Measurements from ENCODE around the gene IGSF21. TPM values are rescaled to one million over a fixed set of nuclear protein-coding genes. Genes with fewer than 3 reads are reported as not detected.

Gene IGSF21
- total RNA-seq, 1 experiment from 2014 or later: 5.2 TPM

GRCh38 chr1:18387307-18387706 lies 279.7 kb downstream of the IGSF21 start:
- Histone ChIP-seq H2BK15ac (ENCODE audit: low read depth, low read length) (no peak overlapping the region), H2BK5ac (ENCODE audit: insufficient read length, low read length) (no peak overlapping the region), H2AK5ac (ENCODE audit: insufficient read length, low read length) (no peak overlapping the region), H3K9me3 (ENCODE audit: control insufficient read depth, low read depth, low read length) (no peaks in the 10 kb centered on the region), H3K79me1 (ENCODE audit: insufficient read depth, low read depth, low read length, poor library complexity, severe bottlenecking) (no peaks in the 10 kb centered on the region), H3K79me2 (ENCODE audit: insufficient read depth, low read length) (no peaks in the 10 kb centered on the region), H2BK12ac (ENCODE audit: insufficient read length, low read depth, low read length) (no peak overlapping the region), H2BK120ac (ENCODE audit: low read depth, low read length, poor library complexity, severe bottlenecking) (no peak overlapping the region), H4K8ac (replicated peaks; ENCODE audit: insufficient read length, low read depth, low read length) (no peak overlapping the region), H3K27me3 (ENCODE audit: insufficient read depth, low read length) (no peaks in the 10 kb centered on the region), H3K23me2 (ENCODE audit: insufficient read length, low read depth, low read length, poor library complexity, severe bottlenecking) (no peaks in the 10 kb centered on the region), H3K27ac (ENCODE audit: insufficient read length, low read depth, low read length) (no peak overlapping the region), H3K4me1 (ENCODE audit: insufficient read depth, low read length) (peaks cover 3% of the 10 kb centered on the region; the same call in 1 of the 2 replicates), H3K4me2 (ENCODE audit: insufficient read depth, insufficient read length, low read length) (no peak overlapping the region), H2BK20ac (ENCODE audit: low read depth, low read length, poor library complexity, severe bottlenecking) (no peak overlapping the region), H3K56ac (ENCODE audit: insufficient read length, low read depth, low read length) (no peak overlapping the region), H4K20me1 (ENCODE audit: control insufficient read depth, insufficient read depth, insufficient read length) (no peaks in the 10 kb centered on the region), H4K91ac (ENCODE audit: insufficient read length, low read depth, low read length) (no peak overlapping the region), H3K14ac (ENCODE audit: insufficient read depth, low read length) (no peak overlapping the region), H4K5ac (ENCODE audit: insufficient read length, low read depth, low read length) (no peak overlapping the region), H3K4ac (ENCODE audit: low read depth, low read length) (no peak overlapping the region), H3K9ac (ENCODE audit: extremely low read depth, insufficient read length, low read length) (no peak overlapping the region), H3T11ph (ENCODE audit: low read length) (no peak overlapping the region), H3K23ac (ENCODE audit: insufficient read length, low read depth, low read length) (no peak overlapping the region), H2AFZ (ENCODE audit: low read length) (no peak overlapping the region), H3K18ac (ENCODE audit: insufficient read length, low read depth, low read length) (no peak overlapping the region)
- Mint-ChIP-seq H3K27ac (peak overlapping the region in 1 of 3 experiments; percentile 41; a peak in 1 of 7 replicates), H3K27me3 (ENCODE audit: low read depth) (peaks cover 15% of the 10 kb centered on the region), H3K4me1 (peaks cover 32 to 40% of the 10 kb centered on the region in 2 experiments), H3K36me3 (ENCODE audit: insufficient read depth in 1 of 3, low read depth in 3 of 3) (no peaks in the 10 kb centered on the region; a peak in 1 of 7 replicates), H3K9me3 (peaks cover 0 to 2% of the 10 kb centered on the region in 2 experiments; a peak in 1 of 5 replicates), H3K4me3 (no peak overlapping the region)
- no peak for TF ChIP-seq CTCF (conservative IDR thresholded peaks at IDR 0.05)
- no peak for DNase-seq
- no CpG with 5 or more reads among the region's 6 CpGs for WGBS (ENCODE audit: extremely low coverage, insufficient read length, low lambda C conversion rate)

Measured in H9 (cell line).